Ishikawa (cell line): ENCODE data around the gene ABRACL.

Experiments
- CEBPB ChIP-seq: IDR thresholded peaks from 2 replicates; pipeline ENCODE4 v1.6.1; 2012
- CREB1 ChIP-seq: IDR thresholded peaks from 2 replicates; pipeline ENCODE4 v1.6.1; 2012; ENCODE audit warnings: low read depth
- EGR1 ChIP-seq: IDR thresholded peaks from 2 replicates; pipeline ENCODE4 v1.6.1; 2012
- EP300 ChIP-seq: IDR thresholded peaks from 2 replicates; pipeline ENCODE4 v1.6.1; 2012; ENCODE audit warnings: borderline replicate concordance
- FOXM1 ChIP-seq: IDR thresholded peaks from 2 replicates; pipeline ENCODE4 v1.6.1; 2012; ENCODE audit warnings: low read depth, borderline replicate concordance
- NFIC ChIP-seq: IDR thresholded peaks from 2 replicates; pipeline ENCODE4 v1.6.1; 2012
- RAD21 ChIP-seq: IDR thresholded peaks from 2 replicates; pipeline ENCODE4 v1.6.1; 2012; ENCODE audit warnings: low read depth
- TAF1 ChIP-seq: IDR thresholded peaks from 2 replicates; pipeline ENCODE4 v1.6.1; 2012; ENCODE audit warnings: low read depth, mild to moderate bottlenecking
- TCF12 ChIP-seq: IDR thresholded peaks from 2 replicates; pipeline ENCODE4 v1.6.1; 2012; ENCODE audit warnings: low read depth
- TEAD4 ChIP-seq: IDR thresholded peaks from 2 replicates; pipeline ENCODE4 v1.6.1; 2012
- YY1 ChIP-seq: IDR thresholded peaks from 2 replicates; pipeline ENCODE4 v1.6.1; 2012; ENCODE audit warnings: low read depth
- ZBTB7A ChIP-seq: IDR thresholded peaks from 2 replicates; pipeline ENCODE4 v1.6.1; 2012; ENCODE audit warnings: low read depth
- TF ChIP-seq, protein P1 (sequence below): IDR thresholded peaks from 2 replicates; pipeline ENCODE4 v1.6.1; 2012
- TF ChIP-seq, protein P2 (sequence below): IDR thresholded peaks from 2 replicates; pipeline ENCODE4 v1.6.1; 2012
- TF ChIP-seq, protein P3 (sequence below): IDR thresholded peaks from 2 replicates; pipeline ENCODE4 v1.6.1; 2012; ENCODE audit warnings: low read depth, mild to moderate bottlenecking

ABRACL gene

DNA sequence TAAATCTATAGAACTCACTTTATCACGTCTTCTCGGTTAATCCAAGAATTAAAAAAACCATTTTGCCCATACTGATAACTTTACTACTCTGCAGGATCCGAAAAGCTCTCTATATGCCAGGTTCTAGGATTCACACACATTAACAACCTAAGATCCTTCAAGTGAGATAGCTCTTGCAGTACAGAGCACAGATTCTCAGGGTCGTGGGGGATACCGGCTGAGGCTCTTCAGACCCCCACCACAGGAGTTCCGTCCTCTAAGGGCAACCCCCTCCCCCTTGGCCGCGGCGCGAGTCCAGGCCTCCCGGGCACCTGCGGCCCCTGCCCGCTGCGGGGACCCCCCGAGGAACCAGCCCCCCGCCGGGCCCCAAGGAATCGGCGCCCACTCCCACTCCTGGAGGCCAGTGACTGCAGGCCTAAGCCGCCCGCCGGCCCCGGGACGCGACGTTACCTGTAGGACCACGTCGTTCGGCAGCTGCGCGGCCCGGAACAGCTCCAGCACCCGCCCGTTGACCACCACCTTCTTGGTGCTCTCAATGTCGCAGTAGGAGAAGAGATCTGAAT is 41.4 kb upstream of the ABRACL start:
- TF ChIP-seq, protein P1, sequence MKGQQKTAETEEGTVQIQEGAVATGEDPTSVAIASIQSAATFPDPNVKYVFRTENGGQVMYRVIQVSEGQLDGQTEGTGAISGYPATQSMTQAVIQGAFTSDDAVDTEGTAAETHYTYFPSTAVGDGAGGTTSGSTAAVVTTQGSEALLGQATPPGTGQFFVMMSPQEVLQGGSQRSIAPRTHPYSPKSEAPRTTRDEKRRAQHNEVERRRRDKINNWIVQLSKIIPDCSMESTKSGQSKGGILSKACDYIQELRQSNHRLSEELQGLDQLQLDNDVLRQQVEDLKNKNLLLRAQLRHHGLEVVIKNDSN = no peak
- TF ChIP-seq, protein P2, sequence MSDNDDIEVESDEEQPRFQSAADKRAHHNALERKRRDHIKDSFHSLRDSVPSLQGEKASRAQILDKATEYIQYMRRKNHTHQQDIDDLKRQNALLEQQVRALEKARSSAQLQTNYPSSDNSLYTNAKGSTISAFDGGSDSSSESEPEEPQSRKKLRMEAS = no peak
- peak; percentile 78 for TF ChIP-seq ZBTB7A

DNA sequence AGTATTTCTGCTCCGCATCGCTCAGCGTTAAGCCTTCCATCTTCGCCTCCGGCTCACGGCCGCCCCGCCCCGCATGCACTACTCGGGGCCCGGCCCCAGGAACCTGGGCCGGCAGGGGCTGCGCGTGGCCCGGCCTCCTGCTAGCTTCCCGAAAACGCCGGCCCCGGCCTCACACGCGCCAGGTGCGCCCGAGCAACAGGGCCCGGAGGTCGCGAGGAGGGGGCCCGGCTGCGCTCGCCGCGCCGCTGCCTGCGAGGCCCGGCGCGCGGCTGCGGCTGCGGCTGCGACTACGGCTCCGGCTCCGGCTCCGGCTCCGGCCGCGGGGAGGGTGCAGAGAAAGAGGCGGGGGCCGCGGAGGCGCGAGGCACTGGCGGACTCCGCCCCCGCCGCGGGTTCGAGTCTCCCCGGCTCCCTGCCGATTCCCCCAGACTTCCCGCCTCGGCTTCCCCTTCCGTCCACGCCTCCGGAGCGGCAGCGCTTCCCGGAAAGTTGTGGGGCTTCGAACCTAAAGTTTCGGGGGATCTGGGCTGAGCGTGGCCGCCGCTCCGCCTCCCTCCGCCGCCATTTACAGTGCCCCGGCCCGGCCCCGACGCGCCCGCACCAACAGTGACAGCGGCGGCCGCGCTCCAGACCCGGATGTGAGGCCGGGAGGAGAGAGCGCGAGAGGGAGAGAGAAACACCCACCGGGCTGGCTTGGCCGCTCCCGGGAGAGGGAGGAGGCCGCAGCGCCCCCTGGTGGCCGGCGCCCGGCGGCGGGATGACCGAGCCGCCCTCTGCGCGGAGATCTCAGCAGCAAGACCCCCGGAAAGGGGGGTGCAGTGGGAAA is 40.7 kb upstream of the ABRACL start, which contains the start of gene REPS1:
TSS of gene REPS1 (minus strand) at position 611 of the 826 bp plus-strand sequence. CDS start at position 40, 571 bp downstream.
- TF ChIP-seq CREB1 = no peak
- TF ChIP-seq ZBTB7A = peak; percentile 99
- TF ChIP-seq, protein P2 = peak; percentile 58
- TF ChIP-seq YY1 = peak; percentile 87
- TF ChIP-seq, protein P1 = no peak
- TF ChIP-seq TAF1 = peak; percentile 72
- TF ChIP-seq EGR1 = peak; percentile 40; the same call in 1 of the 2 replicates
- TF ChIP-seq RAD21 = peak; percentile 61; the same call in 1 of the 2 replicates
- no peak for TF ChIP-seq TEAD4
- TF ChIP-seq NFIC = no peak

DNA sequence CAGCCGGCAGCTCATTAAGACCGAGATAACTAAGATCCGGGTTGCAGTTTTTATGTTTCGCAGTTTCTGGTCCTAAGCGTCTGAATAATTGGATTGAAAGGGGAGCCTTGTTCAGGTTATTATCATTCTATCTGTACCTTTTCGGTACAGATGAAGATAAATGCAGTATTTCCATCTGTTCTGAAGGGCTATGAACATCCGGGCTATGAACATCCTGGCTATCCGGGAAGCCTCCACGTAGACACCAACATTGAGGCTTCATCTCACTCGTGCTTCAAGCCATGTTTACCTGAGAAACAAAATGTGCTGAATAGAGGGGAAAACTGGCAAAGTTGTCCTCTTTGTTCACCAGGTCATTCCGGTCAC is 40.1 kb upstream of the ABRACL start:
- no peak for TF ChIP-seq RAD21
- TF ChIP-seq ZBTB7A = no peak
- TF ChIP-seq, protein P2 = no peak
- TF ChIP-seq, protein P1 = no peak
- no peak for TF ChIP-seq EP300
- TF ChIP-seq FOXM1 = no peak
- TF ChIP-seq CEBPB = no peak
- TF ChIP-seq TCF12 = no peak
- TF ChIP-seq TEAD4 = no peak
- TF ChIP-seq NFIC = no peak
- TF ChIP-seq, protein P3, sequence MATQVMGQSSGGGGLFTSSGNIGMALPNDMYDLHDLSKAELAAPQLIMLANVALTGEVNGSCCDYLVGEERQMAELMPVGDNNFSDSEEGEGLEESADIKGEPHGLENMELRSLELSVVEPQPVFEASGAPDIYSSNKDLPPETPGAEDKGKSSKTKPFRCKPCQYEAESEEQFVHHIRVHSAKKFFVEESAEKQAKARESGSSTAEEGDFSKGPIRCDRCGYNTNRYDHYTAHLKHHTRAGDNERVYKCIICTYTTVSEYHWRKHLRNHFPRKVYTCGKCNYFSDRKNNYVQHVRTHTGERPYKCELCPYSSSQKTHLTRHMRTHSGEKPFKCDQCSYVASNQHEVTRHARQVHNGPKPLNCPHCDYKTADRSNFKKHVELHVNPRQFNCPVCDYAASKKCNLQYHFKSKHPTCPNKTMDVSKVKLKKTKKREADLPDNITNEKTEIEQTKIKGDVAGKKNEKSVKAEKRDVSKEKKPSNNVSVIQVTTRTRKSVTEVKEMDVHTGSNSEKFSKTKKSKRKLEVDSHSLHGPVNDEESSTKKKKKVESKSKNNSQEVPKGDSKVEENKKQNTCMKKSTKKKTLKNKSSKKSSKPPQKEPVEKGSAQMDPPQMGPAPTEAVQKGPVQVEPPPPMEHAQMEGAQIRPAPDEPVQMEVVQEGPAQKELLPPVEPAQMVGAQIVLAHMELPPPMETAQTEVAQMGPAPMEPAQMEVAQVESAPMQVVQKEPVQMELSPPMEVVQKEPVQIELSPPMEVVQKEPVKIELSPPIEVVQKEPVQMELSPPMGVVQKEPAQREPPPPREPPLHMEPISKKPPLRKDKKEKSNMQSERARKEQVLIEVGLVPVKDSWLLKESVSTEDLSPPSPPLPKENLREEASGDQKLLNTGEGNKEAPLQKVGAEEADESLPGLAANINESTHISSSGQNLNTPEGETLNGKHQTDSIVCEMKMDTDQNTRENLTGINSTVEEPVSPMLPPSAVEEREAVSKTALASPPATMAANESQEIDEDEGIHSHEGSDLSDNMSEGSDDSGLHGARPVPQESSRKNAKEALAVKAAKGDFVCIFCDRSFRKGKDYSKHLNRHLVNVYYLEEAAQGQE = no peak
- no peak for TF ChIP-seq TAF1
- TF ChIP-seq YY1 = no peak
- no peak for TF ChIP-seq CREB1
- no peak for TF ChIP-seq EGR1

DNA sequence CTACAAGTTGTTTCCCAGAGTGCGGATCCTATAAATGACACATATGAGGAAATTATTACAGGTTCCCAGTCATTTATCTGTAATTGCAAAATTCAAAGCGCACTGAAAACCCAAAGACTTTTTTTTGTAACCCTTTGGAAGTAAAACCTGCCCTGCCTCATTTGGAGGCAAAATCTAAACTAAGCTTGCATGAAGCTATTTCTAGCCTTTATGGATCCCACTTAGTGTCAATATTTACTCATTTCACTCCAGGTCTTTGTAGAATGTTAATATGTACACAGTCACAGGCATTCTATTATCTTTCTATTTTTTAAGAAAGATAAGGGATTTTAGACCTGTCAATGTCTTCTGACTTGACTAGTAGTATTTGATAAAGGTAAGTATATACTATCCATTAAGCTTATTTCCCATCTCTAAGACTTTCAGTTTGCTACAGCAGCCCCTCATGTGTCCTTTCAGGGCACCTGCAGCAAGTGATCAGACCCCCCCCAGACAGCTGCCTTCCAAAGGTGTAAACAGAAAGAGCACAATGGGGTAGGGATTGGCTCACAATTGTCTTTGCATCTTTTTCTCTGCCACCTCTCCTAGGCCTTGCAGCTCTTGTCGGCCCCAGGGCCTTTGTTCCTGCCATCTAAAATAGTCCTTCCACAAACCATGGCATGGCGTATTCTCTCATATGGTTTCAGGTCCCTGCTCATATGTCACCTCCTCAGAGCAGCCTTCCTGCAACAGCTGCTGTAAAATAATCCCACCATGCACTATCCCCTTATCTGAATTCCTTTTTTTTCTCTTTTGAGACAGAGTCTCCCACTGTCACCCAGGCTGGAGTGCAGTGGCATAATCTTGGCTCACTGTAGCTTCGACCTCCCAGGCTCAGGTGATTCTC is 39.2 kb upstream of the ABRACL start:
- TF ChIP-seq FOXM1 = no peak
- TF ChIP-seq TCF12 = no peak

DNA sequence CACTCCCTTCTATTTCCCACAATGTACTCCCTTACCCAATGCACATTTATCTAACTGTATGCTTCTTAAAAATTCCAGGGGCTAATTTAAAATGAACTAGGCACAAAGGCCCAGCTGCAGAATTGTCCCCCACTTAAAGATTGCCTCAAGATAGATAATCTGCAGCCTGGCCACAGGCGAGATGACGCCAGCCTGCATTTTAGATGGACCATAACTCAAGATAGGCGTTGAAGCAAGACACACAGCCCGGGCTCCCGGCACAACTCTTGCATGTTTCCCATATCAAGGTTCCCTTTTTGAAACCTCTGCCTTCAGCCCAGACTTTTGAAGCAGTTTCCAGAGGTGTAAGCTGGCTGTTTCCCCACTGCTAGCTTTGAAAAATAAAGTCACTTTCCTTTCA is 37.3 kb upstream of the ABRACL start:
- TF ChIP-seq CREB1 (no peak), ZBTB7A (no peak), TAF1 (no peak), FOXM1 (no peak), YY1 (no peak)
- TF ChIP-seq, protein P1 = no peak

DNA sequence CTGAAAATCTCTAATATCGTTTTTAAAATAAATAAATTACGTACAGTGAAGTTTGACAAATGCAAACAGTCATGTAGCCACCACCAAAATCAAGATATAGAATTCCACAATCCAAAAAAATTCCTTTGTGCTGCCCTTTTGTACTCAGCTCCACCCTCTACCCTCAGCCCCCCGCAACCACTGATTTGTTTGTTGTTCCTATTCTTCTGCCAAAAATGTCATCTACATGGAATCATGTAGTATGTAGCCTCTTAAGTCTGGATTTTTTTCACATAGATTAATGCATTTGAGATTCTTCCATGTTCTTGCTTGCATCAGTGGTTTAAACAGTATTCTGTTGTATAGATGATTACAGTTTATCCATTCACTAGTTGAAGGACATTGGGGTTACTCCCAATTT is 32.0 kb upstream of the ABRACL start:
- TF ChIP-seq, protein P1 = no peak
- TF ChIP-seq TAF1 = no peak
- no peak for TF ChIP-seq ZBTB7A
- no peak for TF ChIP-seq EGR1
- no peak for TF ChIP-seq CEBPB
- TF ChIP-seq TEAD4 = no peak
- no peak for TF ChIP-seq YY1
- no peak for TF ChIP-seq RAD21
- TF ChIP-seq, protein P2 = no peak
- no peak for TF ChIP-seq EP300
- no peak for TF ChIP-seq FOXM1
- TF ChIP-seq CREB1 = no peak
- TF ChIP-seq TCF12 = no peak
- TF ChIP-seq, protein P3 = no peak
- TF ChIP-seq NFIC = no peak
